HUES64 (cell line): ENCODE data around the gene SLC25A10.

Experiments
- H3K27ac ChIP-seq: 2 replicates; pipeline ENCODE4 v1.7.0; 2013; ENCODE audit warnings: low read depth, low read length, inconsistent platforms
- H3K27me3 ChIP-seq: 2 replicates; pipeline ENCODE4 v1.6.1; 2013; ENCODE audit warnings: mild to moderate bottlenecking, low read length; ENCODE audit not compliant: insufficient read depth
- H3K36me3 ChIP-seq: 2 replicates; pipeline ENCODE4 v1.6.1; 2013; ENCODE audit warnings: mild to moderate bottlenecking, low read length; ENCODE audit not compliant: insufficient read depth
- H3K4me1 ChIP-seq: 2 replicates; pipeline ENCODE4 v1.6.1; 2013; ENCODE audit warnings: mild to moderate bottlenecking, low read length, moderate library complexity; ENCODE audit not compliant: insufficient read depth
- H3K4me3 ChIP-seq: 2 replicates; pipeline ENCODE4 v1.5.1; 2013; ENCODE audit warnings: mild to moderate bottlenecking, low read length, moderate library complexity
- H3K9ac ChIP-seq: 2 replicates; pipeline ENCODE4 v1.6.1; 2013; ENCODE audit warnings: mild to moderate bottlenecking, low read depth, low read length
- H3K9me3 ChIP-seq: 2 replicates; pipeline ENCODE4 v1.6.1; 2013; ENCODE audit warnings: low read depth, low read length; ENCODE audit not compliant: insufficient read depth
- WGBS: fragments of 150-250, 120-280 bp; methylation state at CpG from one replicate; pipeline ENCODE4 v1.1.7; 2013; ENCODE audit warnings: missing lambda C conversion rate; 5-methylcytosine and 5-hydroxymethylcytosine counted together

SLC25A10 gene

GRCh38 chr17:81697261-81698044, 14.6 kb upstream of the SLC25A10 start:
- Histone ChIP-seq H3K27ac (no peak overlapping the region), H3K4me1 (no peaks in the 10 kb centered on the region), H3K36me3 (peaks cover 84% of the 10 kb centered on the region), H3K4me3 (no peak overlapping the region), H3K9me3 (no peaks in the 10 kb centered on the region), H3K9ac (no peak overlapping the region), H3K27me3 (no peaks in the 10 kb centered on the region)
- WGBS = 92% methylated on average over 24 of the region's 25 CpGs

GRCh38 chr17:81700353-81701287, 11.5 kb upstream of the SLC25A10 start:
- no peak overlapping the region for H3K27ac ChIP-seq
- H3K4me1 ChIP-seq = no peaks in the 10 kb centered on the region
- peak overlapping the region; percentile 98; the same call in 1 of the 2 replicates for H3K4me3 ChIP-seq
- peaks cover 66% of the 10 kb centered on the region for H3K36me3 ChIP-seq
- H3K9me3 ChIP-seq = no peaks in the 10 kb centered on the region
- H3K27me3 ChIP-seq = no peaks in the 10 kb centered on the region
- 95% methylated on average over 25 of the region's 25 CpGs for WGBS
- H3K9ac ChIP-seq = peak overlapping the region; percentile 99; the same call in 1 of the 2 replicates

GRCh38 chr17:81701288-81702071, 10.6 kb upstream of the SLC25A10 start:
- no peak overlapping the region for H3K27ac ChIP-seq

DNA sequence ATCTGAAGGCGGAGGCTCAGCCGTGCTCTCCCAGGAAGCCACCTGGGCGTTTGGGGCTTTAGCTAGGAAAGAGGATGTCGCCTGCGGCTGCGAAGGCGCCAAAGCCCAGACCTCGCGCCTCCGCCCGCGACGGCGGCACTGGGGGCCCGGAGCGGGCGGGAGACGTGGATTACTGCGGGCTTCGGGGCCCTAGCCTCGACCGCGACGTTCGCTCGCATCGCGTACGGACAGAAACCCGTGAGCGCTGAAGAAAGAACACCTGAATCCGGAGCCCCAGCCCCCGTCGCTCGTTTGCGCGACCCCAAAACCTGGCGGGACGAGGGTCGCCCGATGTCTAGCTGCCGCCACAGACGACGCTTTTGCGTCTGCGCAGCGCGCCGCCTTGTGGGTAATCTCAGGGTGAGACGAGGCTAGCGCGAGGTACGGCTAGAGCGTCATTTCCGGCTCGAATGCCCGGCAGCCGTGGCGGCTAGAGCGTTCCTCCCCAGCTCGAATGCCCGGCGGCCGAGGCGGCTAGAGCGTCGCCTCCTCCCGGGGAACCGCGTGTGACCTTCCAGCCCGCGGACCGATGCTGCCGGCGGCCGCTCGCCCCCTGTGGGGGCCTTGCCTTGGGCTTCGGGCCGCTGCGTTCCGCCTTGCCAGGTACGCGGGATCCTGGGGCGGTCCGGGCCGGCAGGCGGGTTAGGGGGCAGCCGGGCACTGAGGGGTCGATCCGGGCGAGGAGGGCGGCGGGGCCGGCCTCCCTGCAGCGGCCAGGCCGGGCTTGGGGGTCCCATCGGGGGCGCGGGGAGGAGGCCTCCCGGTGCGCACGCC, 8.9 kb upstream of the SLC25A10 start, which contains the start of gene MRPL12:
Gene MRPL12 (plus strand): TSS at position 434 of the 813 bp plus-strand sequence. CDS start 135 bp downstream, at position 569.
- peaks cover 66% of the 10 kb centered on the region for H3K36me3 ChIP-seq
- H3K9ac ChIP-seq = peak within 1 kb of the TSS; percentile 99
- peak within 1 kb of the TSS; percentile 98 for H3K4me3 ChIP-seq
- under 1% methylated on average over 102 of the region's 102 CpGs for WGBS
- no peaks in the 10 kb centered on the region for H3K9me3 ChIP-seq
- H3K27ac ChIP-seq = peak within 1 kb of the TSS; percentile 94
- no peaks in the 10 kb centered on the region for H3K4me1 ChIP-seq
- H3K27me3 ChIP-seq = no peaks in the 10 kb centered on the region

More at GRCh38 chr17:81701288-81702071, 10.6 kb upstream of the SLC25A10 start:
- WGBS = 90% methylated on average over 23 of the region's 23 CpGs
- no peaks in the 10 kb centered on the region for H3K4me1 ChIP-seq
- H3K9ac ChIP-seq = peak overlapping the region; percentile 99
- no peaks in the 10 kb centered on the region for H3K9me3 ChIP-seq
- H3K4me3 ChIP-seq = peak overlapping the region; percentile 98
- peaks cover 66% of the 10 kb centered on the region for H3K36me3 ChIP-seq
- H3K27me3 ChIP-seq = no peaks in the 10 kb centered on the region

- Histone ChIP-seq H3K4me1 (no peaks in the 10 kb centered on the region), H3K9ac (peak overlapping the region; percentile 99), H3K36me3 (peaks cover 58% of the 10 kb centered on the region), H3K9me3 (no peaks in the 10 kb centered on the region), H3K27me3 (no peaks in the 10 kb centered on the region), H3K4me3 (peak overlapping the region; percentile 98), H3K27ac (peak overlapping the region; percentile 77)
- WGBS = 36% methylated on average over 27 of the region's 27 CpGs
These were observed 8.1 kb upstream of the SLC25A10 start for GRCh38 chr17:81703747-81704654.

- Histone ChIP-seq H3K9me3 (no peaks in the 10 kb centered on the region), H3K4me3 (no peak overlapping the region), H3K9ac (no peak overlapping the region), H3K27ac (no peak overlapping the region), H3K36me3 (peaks cover 50% of the 10 kb centered on the region), H3K27me3 (no peaks in the 10 kb centered on the region), H3K4me1 (peaks cover 4% of the 10 kb centered on the region; the same call in 1 of the 2 replicates)
- WGBS = 95% methylated on average over 30 of the region's 30 CpGs
These were observed 6.4 kb upstream of the SLC25A10 start for GRCh38 chr17:81705518-81706231.

DNA sequence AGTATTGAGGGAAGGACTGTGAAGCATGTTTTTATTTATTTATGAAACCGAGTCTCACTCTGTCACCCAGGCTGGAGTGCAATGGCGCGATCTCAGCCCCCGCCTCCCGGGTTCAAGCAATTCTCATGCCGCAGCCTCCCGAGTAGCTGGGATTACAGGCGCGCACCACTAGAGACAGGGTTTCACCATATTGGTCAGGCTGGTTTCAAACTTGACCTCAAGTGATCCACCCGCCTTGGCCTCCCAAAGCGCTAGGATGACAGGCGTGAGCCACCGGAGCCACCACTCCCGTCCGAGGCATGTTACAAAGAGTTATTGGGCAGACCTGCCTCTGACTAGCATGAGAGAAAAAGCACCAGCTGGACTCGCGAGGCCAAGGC, 5.9 kb upstream of the SLC25A10 start:
- H3K9me3 ChIP-seq = no peaks in the 10 kb centered on the region
- 96% methylated on average over 17 of the region's 17 CpGs for WGBS
- no peak overlapping the region for H3K27ac ChIP-seq
- peaks cover 4% of the 10 kb centered on the region; the same call in 1 of the 2 replicates for H3K4me1 ChIP-seq
- H3K36me3 ChIP-seq = peaks cover 44% of the 10 kb centered on the region
- H3K9ac ChIP-seq = no peak overlapping the region
- H3K27me3 ChIP-seq = no peaks in the 10 kb centered on the region
- no peak overlapping the region for H3K4me3 ChIP-seq

DNA sequence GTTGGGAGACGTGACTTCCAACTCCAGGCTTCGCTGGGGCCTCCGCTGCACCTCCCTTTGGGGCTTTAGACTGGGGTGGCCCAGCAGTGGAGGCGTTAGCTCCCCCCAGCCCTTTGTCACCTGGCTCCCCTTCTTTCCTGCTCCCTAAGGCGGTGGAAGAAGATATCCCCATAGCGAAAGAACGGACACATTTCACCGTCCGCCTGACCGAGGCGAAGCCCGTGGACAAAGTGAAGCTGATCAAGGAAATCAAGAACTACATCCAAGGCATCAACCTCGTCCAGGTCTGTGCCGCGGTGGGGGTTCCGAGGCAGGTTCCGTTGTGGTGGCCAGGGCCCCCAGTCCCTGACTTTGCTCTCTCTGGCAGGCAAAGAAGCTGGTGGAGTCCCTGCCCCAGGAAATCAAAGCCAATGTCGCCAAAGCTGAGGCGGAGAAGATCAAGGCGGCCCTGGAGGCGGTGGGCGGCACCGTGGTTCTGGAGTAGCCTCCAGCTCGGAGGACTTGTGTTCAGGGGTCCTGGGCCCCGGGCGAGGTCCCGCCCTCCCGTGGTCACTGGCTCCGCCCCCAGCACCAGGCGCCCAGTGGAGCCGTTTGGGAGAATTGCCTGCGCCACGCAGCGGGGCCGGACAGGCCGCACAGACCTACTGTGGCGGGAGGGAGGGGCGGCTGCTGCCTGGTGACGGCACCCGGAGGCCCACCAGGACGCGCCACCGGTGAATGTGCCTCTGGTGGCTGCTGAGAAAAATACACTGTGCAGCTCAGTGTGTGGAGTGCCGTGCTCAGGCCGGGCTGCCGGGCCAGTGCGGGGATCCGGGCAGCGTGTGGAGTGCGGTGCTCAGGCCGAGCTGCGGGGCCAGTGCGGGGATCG, 5.1 kb upstream of the SLC25A10 start:
- H3K4me1 ChIP-seq = peaks cover 4% of the 10 kb centered on the region; the same call in 1 of the 2 replicates
- H3K36me3 ChIP-seq = peaks cover 36% of the 10 kb centered on the region
- H3K4me3 ChIP-seq = no peak overlapping the region
- 95% methylated on average over 54 of the region's 54 CpGs for whole genome bisulfite sequencing
- no peak overlapping the region for H3K9ac ChIP-seq
- no peaks in the 10 kb centered on the region for H3K9me3 ChIP-seq
- no peak overlapping the region for H3K27ac ChIP-seq
- no peaks in the 10 kb centered on the region for H3K27me3 ChIP-seq
